SIG-M5 (cell line): ENCODE data around the gene LDHD.
"Not testable (repeated sequence)": the region's sequence is repeated elsewhere in the genome, so short reads cannot be mapped to it uniquely, and the experiment has no call there.

Source experiments
- DNase-seq: peaks from one replicate; lab custom pipeline; 2025; lab: John Stamatoyannopoulos, UW

The LDHD gene

DNA sequence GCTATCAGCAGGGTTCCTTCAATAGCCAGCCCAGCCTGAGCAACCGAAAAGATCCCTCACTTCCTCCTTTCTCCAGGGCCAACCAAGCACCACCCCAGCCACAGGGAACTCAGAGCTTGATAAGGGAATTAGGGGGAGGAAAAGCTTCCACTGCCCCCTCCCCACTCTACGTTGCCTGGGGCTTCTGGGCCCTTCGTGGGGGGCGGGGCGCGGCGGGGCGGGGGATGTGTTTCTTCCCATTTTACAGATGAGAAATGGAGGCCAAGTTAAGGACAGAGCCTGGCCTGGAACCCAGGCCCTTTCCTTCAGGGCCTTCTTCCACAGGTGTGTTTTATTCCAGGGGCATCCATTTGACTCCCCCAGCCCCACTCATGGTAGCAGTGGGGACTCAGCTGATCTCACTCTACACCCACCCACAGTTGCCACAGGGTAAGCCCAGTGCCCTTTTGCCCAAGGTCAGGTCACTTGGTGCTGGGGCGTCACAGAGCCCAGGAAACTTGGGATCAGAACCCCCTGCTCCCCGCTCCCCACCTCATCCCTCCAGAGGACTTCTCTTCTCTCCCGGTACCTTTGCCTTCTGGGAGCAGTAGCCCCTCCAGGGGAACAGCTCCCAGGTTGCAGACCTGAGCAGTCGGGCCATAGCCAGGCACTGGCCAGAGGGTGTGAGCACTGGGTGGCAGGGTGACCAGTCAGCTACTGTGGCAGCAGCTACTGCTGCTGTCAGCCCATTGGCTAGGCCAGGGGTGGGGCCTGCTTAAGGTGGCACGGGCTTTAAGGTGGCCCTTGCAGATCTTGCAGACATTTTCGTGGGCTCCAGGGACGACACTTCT is at the start of gene LDHD:
Gene LDHD (minus strand): TSS at position 700 of the 830 bp plus-strand sequence. CDS start 60 bp downstream, at position 640.
- no peak for DNase-seq

DNA sequence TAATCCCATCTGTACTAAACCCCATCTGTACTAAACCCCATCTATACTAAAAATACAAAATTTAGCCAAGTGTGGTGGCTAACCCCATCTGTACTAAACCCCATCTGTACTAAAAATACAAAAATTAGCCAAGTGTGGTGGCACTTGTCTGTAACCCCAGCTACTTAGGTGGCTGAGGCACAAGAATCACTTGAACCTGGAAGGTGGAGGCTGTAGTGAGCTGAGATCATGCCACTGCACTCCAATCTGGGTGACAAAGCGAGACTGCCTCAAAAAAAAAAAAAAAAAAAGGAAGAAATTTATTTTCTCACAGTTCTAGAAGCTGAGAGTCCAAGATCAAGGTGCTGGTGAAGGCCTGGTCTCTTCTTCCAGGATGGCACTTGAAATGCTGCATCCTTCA is 43.8 kb upstream of the LDHD start:
- no peak for DNase-seq

DNA sequence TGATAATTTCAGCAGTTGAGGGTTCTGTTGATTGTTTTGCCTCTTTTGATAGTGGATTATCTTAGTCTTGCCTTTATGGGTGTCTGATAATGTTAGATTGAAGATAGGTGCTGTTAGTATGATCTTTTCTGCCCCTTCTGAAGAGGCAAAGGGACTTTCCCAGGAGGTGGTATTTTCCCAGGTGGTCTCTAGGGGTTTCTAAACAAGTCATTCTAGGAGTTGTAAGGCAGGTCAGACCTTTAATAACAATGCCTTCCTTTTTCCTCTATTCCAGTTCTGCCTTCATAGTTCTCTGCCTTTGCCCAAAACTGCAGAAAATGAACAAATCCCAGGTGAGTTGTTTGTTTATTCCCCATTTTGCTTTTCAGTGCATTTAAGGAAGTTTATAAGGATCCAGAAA is 36.1 kb upstream of the LDHD start:
- no peak for DNase-seq

DNA sequence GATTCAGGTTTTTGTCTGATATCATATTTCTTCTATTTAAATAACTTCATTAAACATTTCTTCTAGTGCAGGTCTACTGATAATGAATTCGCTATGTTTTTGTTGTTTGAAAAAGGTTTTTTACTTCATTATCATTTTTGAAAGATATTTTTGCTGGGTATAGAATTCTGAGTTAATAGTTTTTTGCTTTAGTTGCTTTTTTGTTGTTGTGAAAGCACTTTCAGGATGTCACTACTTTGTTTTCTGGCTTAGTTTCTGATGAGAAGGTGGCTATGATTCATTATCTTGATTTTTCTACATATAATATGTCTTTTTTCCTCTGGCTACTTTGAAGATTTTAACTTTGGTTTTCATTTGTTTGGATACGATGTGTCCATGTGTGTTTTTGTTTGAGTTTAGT is 35.2 kb upstream of the LDHD start:
- no peak for DNase-seq

DNA sequence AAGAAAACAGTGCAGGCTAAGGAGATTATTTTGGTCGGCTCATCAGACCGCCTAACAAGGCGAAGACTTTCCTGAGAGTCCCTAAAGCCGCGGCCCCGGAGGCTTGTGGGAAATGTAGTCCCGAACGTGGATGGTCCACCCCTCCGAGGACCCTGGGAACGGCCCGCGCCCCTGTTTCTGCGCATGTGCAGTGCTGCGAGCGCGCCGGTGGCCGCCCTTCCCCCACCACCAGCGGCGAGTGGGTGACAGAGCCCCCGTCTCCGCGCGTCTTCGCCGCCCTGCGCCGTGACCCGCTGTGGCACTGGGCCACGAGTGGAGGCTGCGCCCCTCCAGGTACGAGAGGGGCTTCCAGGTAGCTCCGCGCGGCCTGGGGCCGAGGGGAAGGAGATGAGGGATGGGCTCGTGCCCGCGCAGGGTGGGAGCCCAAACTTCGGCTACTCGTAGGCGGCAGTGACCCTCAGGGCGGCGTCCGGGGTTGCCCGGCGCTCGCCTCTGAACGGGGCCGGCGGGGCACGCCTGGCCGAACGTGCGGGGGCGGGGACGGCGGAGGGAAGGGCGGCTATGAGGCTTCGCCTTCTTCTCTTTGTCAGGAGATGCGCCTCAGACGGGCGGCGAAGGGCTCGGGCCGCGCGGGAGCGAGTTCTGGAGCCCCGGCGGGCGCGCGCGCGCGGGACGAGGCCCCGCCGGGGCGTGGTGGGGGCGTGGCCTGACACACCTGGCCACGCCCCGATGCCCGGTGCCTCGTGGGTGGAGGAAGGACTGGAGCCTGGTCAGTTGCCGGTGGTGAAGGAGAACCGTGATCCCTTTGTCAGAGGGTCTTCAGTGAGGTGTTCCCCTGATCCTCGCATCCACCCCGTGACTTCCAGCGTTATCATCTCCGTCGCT is 32.0 kb upstream of the LDHD start, which contains the start of gene ZFP1:
Gene ZFP1 (plus strand): TSS at position 214 of the 885 bp plus-strand sequence. CDS start 4,428 bp downstream, outside the sequence.
- peak; percentile 32 for DNase-seq

DNA sequence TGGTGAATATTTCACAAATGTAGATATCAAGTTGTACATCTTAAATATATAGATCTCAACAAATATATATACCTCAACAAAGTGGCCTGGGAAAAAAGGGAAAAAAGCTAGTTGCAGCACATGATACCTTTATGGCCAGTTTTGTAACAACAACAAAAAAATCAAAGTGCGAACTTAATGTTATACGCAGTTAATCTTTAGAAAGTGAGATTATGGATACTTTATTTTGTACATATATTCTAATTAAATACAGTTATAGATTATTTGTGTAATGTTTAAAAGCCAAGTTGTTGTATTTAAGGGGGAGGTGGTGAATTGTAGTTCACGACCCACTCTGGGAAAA is 31.4 kb upstream of the LDHD start:
- no peak for DNase-seq

DNA sequence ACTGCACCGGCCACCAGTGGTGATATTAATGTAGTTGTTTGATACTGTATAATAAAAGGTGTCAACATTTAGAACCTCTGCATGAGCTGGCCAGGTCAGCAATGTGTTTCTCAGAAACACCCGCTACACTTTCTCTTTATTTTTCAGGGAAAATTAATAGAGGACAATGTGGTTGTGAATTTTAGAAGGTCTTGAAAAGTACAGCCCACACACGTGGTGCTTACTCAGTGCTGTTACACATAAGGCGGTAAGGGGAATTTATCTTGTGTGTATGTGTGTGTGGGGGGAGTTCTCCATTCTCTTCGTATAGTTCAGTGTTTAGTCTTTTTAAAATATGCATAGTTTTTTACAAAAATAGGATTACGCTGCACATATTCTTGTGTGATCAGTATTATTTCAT is 27.4 kb upstream of the LDHD start:
- no peak for DNase-seq

DNA sequence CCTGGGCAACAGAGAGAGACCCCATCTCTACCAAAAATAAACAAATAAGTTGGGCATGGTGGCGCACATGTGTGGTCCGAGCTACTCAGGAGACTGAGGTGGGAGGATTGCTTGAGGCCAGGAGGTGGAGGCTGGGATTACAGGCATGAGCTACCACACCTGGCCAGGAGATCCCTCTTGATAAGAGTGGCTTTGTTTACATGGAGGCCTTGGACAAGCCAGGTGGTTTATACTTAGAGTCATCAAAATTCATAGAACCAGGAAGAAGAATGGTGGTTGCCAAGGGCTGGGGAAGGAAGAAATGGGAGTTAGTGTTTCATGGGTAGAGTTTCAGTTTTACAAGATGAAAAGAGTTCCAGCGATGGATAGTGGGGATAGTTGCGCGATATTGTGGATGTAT is 22.9 kb upstream of the LDHD start:
- no peak for DNase-seq

DNA sequence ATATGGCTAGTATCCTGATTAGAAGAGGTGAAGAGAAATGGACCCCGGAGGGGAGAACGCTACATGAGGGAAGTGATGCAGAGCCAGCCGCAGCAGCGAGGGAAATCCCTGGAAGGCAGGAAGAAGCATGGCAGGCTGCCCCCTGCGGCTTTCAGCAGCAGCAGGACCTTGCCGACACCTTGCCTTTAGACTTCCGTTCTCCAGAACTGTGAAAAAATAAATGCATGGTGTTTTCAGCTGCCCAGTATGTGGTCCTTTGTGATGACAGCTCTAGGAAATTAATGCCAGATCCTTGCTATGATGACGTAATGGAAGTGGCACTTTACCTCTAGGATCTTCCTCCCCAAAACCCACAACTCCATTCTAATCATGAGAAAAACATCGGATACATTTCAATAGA is 22.1 kb upstream of the LDHD start:
- DNase-seq: no peak

DNA sequence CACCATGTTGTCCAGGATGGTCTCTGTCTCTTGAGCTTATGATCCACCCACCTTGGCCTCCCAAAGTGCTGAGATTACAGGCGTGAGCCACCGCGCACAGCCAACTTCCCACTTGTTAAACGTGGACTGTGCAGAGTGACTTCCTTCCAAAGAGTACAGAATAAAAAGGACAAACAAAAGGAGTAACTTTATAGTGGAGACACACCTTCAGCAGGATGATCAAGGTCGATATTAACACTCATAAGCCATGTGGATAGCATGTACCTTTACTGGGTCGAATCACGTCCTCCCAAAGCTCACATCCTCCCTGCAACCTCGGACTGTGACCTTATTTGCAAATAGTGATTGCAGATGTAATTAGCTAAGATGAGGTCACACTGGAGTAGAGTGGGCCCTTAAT is 21.7 kb upstream of the LDHD start:
- no peak for DNase-seq

DNA sequence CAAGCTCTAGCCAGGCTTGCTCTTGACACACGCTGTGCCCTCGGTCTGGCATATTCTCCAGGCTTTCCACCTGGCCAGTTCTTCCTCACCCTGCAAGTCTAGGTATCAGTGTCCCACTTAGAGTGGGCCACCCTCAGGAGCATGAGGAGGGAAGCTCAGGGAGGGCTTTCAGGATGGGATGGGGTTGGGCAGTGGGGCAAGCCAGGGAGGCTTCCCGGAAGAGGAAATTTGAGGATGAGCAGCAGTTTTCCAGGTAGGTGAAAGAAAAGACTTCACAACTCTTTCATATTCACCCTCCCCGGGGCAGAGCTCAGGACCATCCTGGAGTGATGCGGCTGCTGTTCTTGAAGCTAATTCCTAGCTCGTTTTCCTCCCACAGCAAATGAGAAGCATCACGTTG is 14.5 kb upstream of the LDHD start:
- no peak for DNase-seq

DNA sequence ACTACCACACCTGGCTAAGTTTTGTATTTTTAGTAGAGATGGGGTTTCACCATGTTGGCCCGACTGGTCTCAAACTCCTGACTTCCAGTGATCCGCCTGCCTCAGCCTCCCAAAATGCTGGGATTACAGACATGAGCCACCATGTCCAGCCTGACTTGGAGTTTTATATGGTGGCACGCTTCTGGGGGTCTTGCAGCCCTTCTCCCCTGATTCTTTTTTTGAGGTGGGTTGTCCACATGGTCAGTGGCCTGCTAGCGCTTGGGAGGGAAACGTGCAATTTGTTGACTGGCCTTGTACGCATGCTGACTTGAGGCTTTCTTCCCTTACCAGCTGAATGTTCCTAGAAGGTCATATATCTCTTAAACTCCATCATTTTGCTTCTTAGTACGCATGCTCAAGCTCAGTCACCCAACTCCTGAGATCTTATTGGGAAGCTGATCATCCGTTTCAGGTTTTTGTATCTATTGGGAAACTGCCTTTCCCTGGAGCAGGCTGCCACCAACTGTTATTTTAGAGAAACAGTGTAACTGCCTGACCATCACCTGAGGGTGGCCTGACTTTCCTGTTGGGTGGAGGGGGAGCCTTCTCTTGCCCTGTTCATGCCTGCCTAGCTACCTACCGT is 13.7 kb upstream of the LDHD start:
- DNase-seq: no peak

DNA sequence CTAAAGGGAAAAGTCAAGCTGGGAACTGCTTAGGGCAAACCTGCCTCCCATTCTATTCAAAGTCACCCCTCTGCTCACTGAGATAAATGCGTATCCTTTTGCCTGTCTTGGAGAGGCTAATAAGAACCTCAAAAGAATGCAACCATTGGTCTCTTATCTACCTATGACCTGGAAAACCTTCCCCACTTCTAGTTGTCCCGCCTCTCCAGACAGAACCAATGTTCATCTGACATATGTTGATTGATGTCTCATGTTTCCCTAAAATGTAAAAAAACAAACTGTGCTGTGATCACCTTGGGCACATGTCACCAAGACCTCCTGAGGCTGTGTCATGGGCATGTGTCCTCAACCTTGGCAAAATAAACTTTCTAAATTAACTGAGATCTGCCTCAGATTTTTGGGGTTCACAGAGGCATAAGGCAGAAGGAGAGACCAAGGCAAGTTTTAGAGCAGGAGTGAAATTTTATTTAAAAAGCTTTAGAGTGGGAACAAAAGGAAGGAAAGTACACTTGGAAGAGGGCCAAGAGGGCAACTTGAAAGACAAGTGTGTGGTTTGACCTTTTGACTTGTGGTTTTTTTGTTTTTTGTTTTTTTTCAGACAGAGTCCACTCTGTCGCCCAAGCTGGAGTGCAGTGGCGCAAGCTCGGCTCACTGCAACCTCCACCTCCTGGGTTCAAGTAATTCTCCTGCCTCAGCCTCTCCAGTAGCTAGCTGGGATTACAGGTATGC is 13.0 kb upstream of the LDHD start:
- DNase-seq: not testable (repeated sequence)

DNA sequence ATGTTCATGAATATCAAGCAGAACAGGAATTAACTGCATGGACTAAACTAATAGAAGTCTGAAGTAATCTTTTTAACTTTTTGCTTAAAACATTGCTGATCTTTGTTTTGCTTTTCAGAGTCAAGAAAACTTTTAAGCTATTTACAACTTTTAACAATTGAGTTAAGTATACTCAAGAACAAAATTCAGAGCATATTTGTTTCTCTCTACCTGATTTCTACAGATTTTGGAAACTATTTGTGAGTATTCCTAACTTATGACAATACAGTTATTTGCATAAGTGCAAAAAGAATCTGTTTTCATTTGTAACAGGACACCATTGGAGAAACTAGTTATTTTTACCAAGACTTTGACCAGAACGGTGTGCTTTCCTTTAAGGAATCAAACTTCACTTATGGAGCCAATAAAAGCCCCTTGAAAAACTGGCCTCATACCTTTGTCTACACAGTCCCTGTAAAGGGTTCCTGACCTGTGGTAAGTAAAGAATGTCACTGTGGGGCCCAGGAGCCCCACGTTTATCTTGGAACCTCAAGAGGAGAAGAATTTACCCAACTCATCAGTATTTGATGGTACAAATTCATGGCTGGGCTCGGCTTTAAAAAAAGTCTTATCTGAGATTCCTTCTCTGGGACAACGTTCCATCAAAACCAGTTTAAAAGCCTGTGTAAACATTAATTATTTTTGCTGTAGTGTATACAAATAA is 11.3 kb upstream of the LDHD start:
- DNase-seq: no peak

DNA sequence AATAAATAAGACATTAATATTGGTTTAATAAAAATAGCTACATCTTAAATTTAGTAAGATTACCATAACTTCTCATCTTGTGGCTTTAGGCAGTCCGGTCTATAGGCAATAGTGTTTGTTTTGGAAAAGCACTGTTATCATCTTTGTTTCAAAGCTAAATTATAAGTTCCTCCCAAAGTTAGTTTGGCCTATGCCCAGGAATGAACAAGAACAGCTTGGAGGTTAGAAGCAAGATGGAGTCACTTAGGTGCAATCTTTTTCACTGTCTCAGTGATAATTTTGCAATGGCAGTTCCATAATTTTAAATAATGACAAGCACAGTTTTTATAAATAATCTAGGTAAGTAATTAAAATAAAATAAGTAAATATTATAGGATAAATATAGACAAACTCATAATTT is 6.0 kb upstream of the LDHD start:
- no peak for DNase-seq

DNA sequence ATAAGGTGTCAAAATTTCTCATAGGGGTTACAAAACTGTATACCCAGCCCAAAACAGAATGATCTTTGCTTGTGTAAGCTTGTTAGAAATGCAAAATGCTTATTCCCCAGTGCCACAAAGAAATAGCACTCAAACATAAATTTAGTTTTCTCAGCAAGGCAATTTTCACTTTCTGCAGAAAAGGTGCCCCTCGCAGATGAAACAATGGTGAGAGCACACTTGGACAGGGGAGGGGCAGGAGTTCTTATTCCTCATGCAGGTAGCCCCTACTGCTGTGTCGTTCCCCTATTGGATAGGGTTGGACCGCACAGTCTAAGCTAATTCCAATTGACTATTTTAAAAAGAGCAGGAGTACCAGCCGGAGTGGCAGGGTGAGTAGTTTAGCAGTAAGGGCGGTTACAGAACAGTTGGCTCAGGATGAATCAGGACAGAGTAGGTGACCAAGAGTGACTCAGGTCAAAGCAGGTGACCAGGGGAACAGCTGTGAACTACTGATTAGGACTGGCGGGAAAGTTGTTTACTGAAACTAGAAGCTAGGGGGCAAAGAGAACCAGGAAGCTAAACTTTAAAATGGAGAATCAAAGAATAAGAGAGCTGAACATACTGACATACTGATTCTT is 5.5 kb upstream of the LDHD start:
- DNase-seq: no peak

DNA sequence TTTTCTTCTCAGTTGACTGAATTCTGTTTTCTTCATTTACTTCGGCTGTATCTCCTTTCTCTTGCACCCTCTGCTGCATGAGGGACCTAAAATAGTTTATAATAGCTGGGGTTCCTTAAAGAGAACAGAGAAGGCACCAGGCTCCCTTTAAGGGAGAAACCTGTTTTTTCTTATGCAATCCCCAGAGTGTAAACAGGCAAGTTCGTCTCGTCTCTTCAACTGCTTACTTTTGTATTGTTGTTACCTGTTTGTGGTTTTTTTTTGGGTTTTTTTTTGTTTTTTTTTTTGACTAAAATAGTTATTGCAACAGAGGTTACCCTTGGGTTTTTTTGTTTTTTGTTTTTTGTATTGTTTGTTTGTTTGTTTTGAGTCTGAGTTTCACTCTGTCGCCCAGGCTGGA is 3.7 kb upstream of the LDHD start:
- no peak for DNase-seq

DNA sequence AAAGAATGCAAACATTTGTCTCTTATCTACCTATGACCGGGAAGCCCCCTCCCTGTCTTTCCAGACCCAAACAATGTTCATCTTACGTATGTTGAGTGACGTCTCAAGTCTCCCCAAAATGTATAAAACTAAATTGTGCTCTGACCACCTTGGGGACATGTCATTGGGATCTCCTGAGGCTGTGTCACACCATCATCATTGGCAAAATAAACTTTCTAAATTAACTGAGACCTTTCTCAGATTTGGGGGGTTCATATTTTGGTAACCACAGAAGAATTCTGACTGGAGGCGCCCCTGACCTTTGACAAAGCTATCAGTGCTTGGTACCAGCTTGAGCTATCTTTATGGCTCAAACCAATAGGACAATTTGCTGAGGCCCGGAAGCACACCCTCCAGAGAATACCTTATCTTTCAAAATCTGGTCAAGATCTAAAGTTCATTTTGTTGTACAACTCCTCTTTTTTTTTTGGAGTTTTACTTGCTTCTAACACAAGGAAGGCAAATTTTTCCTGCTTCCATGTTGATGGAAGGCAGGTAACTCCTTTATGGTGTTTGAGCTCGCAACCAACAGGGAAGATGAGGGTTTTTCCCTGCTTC is 2.5 kb upstream of the LDHD start:
- no peak for DNase-seq

DNA sequence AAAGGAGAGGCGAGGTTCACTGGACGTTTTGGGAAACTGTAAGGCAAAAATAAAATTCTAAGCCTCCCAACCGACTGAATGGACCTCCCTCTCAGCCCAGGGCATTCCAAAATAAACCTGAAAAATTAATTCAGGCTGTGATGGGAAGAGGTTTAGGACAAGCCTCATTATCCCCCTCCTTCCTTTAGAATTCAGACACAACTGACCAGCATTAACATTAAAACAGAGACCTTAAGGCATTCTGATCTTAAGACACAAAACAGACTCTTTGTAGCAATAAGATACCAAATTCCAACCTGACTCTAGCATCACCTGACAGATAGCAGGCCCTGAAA is 298 bp upstream of the LDHD start:
- DNase-seq: no peak

DNA sequence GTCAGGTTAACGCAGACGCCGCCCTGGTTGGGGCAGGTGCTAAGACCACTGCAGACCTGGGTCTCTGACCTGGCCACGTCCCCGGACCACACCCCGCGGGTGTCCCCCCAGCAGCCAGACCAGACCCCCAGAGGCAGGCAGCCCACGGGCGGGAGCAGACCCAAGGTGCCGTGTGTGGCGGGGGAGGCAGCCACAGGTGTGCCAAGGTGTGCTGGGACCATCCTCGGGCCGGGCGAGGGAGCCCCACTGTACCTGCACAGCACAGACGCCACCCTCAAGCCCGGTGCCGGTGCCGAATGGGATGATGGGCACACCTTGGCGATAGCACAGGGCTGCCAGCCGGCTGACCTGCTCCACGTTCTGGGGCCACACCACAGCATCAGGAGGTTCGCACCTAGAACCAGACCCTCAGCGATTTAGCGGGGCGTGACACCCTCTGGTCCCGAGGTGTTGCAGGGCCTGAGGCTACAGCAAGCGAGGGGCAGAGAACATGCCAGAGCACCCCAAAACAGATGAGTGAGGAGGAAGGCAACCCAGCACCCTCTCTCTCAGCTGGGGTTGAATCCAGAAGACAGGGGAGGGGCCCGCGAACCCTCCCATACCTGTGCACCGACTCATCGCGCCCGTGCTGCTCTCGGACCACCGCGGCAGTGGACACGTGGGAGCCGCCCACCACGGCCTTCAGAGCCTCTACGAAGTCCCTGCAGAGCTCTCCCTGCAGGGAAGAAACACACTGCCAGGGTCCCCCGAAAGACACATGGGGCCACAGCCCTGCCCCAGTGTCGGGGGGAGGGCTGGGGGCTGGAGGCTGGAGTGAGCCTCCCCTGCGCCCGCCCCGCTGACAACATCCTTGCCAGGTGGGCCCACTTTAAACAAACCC is 1.4 kb downstream of the LDHD start:
- DNase-seq: no peak
